Karpas-422 (cell line): Measurements from ENCODE around the gene MPRIP. TPM values are rescaled to one million over a fixed set of nuclear protein-coding genes. Genes with fewer than 3 reads are reported as not detected.
"Not testable (repeated sequence)": the region's sequence is repeated elsewhere in the genome, so short reads cannot be mapped to it uniquely, and the experiment has no call there.

Experiments
- DNase-seq: peaks from one replicate; pipeline ENCODE4 v3.0.0-alpha.2; 2015
- H2AFZ ChIP-seq: fragments of 200-600 bp; sonication (generic); 2 replicates; pipeline ENCODE4 v1.6.1; 2014; ENCODE audit warnings: antibody characterized with exemption, low read length, mixed read lengths
- H3K27ac ChIP-seq: fragments of 200-600 bp; sonication (generic); 2 replicates; pipeline ENCODE4 v1.5.1; 2014; ENCODE audit warnings: mild to moderate bottlenecking, low read length, moderate library complexity
- H3K27me3 ChIP-seq: fragments of 200-600 bp; sonication (generic); 2 replicates; pipeline ENCODE4 v1.6.1; 2014; ENCODE audit warnings: low read length, mixed read lengths
- H3K36me3 ChIP-seq: fragments of 200-600 bp; sonication (generic); 2 replicates; pipeline ENCODE4 v1.6.1; 2014; ENCODE audit warnings: low read length, mixed read lengths; ENCODE audit not compliant: insufficient read depth
- H3K4me1 ChIP-seq: fragments of 200-600 bp; sonication (generic); 2 replicates; pipeline ENCODE4 v1.6.1; 2014; ENCODE audit warnings: mild to moderate bottlenecking, low read length, mixed read lengths
- H3K4me2 ChIP-seq: fragments of 200-600 bp; sonication (generic); 2 replicates; pipeline ENCODE4 v1.6.1; 2014; ENCODE audit warnings: low read length, low read depth, mild to moderate bottlenecking; ENCODE audit not compliant: poor library complexity, severe bottlenecking
- H3K4me3 ChIP-seq: fragments of 200-600 bp; sonication (generic); 2 replicates; pipeline ENCODE4 v1.5.1; 2014; ENCODE audit warnings: mild to moderate bottlenecking, antibody characterized with exemption, low read length, mixed read lengths
- H3K79me2 ChIP-seq: fragments of 200-600 bp; sonication (generic); 2 replicates; pipeline ENCODE4 v1.6.1; 2014; ENCODE audit warnings: mild to moderate bottlenecking, low read length, mixed read lengths
- H3K9ac ChIP-seq: fragments of 200-600 bp; sonication (generic); 2 replicates; pipeline ENCODE4 v1.6.0; 2014; ENCODE audit warnings: low read length
- H3K9me2 ChIP-seq: fragments of 200-600 bp; sonication (generic), shearing (Covaris generic); replicated peaks from 2 replicates; pipeline ENCODE4 v1.6.0; 2014; ENCODE audit warnings: mild to moderate bottlenecking, low read length, moderate library complexity; ENCODE audit not compliant: insufficient read depth
- H3K9me3 ChIP-seq: fragments of 300-700, 200-600 bp; sonication (generic); 2 replicates; pipeline ENCODE4 v1.6.1; 2014; ENCODE audit warnings: low read length, mixed read lengths
- H4K20me1 ChIP-seq: fragments of 200-600 bp; sonication (generic); 2 replicates; pipeline ENCODE4 v1.6.1; 2014; ENCODE audit warnings: mild to moderate bottlenecking, antibody characterized with exemption, low read length, low read depth; ENCODE audit not compliant: insufficient read depth
- total RNA-seq: library from RNA; depleted of rRNA; stranded (reverse); fragments of >200 nt; shearing (Covaris generic); gene quantifications from 2 replicates; pipeline ENCODE4 v1.2.3, GENCODE V29; 2014; ENCODE audit warnings: low replicate concordance

Gene MPRIP
- total RNA-seq, 1 experiment from 2014 or later = 44.1 TPM

DNA sequence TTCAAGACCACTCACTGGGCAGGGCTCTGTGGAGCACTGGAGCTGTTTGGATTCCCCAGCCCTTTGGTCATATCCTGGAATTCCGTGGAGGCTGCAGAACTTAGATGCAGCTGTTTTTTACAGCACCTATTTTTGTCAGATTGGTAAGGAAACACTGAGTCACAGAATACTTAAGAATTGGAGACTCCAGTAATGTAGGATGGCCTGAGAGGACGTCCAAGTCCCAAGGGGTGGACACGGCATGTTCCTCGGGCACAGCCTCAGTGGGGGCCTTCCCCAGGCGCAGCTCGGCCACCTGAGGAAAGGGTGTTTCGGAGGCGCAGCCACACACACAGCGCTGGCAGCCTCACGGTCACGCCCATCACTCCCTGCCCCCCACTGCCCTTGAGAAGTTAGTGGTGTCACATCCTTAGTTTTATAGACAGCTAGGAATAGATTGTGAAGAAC is 149.1 kb downstream of the MPRIP start:
- Histone ChIP-seq H3K4me3 (no peak overlapping the region), H2AFZ (no peak overlapping the region), H3K27me3 (no peaks in the 10 kb centered on the region), H3K9ac (no peak overlapping the region), H3K4me2 (no peak overlapping the region), H3K79me2 (no peaks in the 10 kb centered on the region), H3K9me3 (no peaks in the 10 kb centered on the region), H4K20me1 (no peaks in the 10 kb centered on the region), H3K36me3 (no peaks in the 10 kb centered on the region), H3K4me1 (no peaks in the 10 kb centered on the region), H3K27ac (no peak overlapping the region), H3K9me2 (no peaks in the 10 kb centered on the region)
- no peak for DNase-seq

DNA sequence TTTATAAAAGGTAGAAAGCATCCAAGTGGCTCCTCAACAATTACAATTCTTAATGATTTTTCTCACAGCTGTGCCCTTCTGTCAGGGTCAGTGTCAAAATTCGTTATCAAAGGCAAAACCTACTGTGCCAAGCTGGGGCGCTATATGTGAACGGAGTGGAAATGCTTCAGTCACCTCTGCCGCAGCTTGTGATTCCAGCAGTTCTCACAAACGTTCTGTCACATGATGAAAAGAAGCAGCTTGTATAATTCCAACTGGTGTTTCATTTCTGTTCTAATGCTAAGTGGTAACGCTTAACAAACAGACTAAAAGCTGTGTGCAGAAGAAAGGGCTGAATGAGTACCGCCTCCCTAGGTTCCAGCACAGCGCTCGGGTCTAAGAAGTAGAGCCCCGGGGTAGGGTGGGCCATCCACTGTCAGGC is 149.7 kb downstream of the MPRIP start:
- Histone ChIP-seq H3K4me1 (no peaks in the 10 kb centered on the region), H3K4me2 (no peak overlapping the region), H3K27ac (no peak overlapping the region), H3K79me2 (no peaks in the 10 kb centered on the region), H3K9me3 (no peaks in the 10 kb centered on the region), H2AFZ (no peak overlapping the region), H3K36me3 (no peaks in the 10 kb centered on the region), H3K4me3 (no peak overlapping the region), H3K9ac (no peak overlapping the region), H3K9me2 (no peaks in the 10 kb centered on the region), H4K20me1 (no peaks in the 10 kb centered on the region), H3K27me3 (no peaks in the 10 kb centered on the region)
- DNase-seq = no peak

DNA sequence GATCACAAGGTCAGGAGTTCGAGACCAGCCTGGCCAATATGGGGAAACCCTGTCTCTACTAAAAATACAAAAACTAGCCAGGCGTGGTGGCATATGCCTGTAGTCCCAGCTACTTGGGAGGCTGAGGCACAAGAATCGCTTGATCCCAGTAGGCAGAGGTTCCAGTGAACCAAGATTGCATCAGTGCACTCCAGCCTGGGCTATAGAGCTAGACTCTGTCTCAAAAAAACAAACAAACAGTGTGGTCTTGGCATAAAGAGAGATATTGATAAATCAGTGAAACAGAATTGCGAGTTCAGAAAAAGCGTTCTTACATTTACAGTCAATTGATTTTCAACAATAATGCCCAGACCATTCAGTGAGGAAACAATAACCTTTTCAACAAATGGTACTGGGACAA is 153.2 kb downstream of the MPRIP start:
- not testable (repeated sequence) for H3K27me3 ChIP-seq, H3K4me2 ChIP-seq, H3K9ac ChIP-seq, H3K27ac ChIP-seq, H3K9me2 ChIP-seq, H3K79me2 ChIP-seq, DNase-seq, H4K20me1 ChIP-seq, H3K4me1 ChIP-seq, H2AFZ ChIP-seq, H3K36me3 ChIP-seq, H3K9me3 ChIP-seq, H3K4me3 ChIP-seq

DNA sequence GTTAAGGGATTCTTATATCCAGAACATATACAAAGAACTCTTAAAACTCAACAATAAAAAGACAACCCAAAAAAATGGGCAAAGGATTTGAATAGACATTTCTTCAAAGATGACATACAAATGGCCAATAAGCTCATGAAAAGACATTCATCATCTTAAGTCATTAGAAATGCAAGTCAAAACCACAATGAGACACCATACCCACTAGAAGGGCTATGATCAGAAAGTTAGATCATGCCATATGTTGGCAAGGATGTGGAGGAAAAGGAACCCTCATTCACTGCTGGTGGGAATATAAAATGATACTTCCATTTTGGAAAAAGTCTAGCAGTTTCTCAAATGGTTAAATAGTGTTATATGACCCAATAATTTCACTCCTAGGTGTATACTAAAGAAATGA is 154.5 kb downstream of the MPRIP start:
- no peak overlapping the region for H3K4me2 ChIP-seq
- no peaks in the 10 kb centered on the region for H4K20me1 ChIP-seq
- no peak overlapping the region for H3K27ac ChIP-seq
- no peak for DNase-seq
- no peaks in the 10 kb centered on the region for H3K9me2 ChIP-seq
- H3K9me3 ChIP-seq = no peaks in the 10 kb centered on the region
- H3K4me1 ChIP-seq = no peaks in the 10 kb centered on the region
- no peak overlapping the region for H3K9ac ChIP-seq
- no peaks in the 10 kb centered on the region for H3K27me3 ChIP-seq
- no peak overlapping the region for H2AFZ ChIP-seq
- H3K36me3 ChIP-seq = no peaks in the 10 kb centered on the region
- no peak overlapping the region for H3K4me3 ChIP-seq
- no peaks in the 10 kb centered on the region for H3K79me2 ChIP-seq

DNA sequence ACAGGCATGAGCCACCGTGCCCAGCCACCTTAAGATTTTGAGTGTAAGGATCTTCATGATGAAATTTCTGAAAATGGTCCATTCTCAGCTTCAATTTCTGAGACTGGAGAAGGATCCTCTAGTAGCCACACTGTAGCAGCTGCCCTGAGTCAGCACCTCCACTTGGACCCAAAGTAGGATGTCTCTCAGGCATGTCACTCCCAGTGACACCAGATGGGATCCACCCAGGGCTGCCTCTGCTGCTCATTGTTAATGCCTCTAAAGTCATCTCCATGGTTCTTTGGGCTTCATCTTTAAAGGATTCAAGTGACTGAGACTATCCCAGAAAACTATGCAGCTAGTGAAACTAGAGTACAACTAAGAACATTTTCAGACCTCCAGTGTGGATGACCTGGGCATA is 156.0 kb downstream of the MPRIP start:
- Histone ChIP-seq H3K4me3 (no peak overlapping the region), H3K9me2 (no peaks in the 10 kb centered on the region), H3K9ac (no peak overlapping the region), H3K4me1 (no peaks in the 10 kb centered on the region), H3K9me3 (no peaks in the 10 kb centered on the region), H3K27me3 (no peaks in the 10 kb centered on the region), H3K27ac (no peak overlapping the region), H2AFZ (no peak overlapping the region), H4K20me1 (no peaks in the 10 kb centered on the region), H3K79me2 (no peaks in the 10 kb centered on the region), H3K4me2 (no peak overlapping the region), H3K36me3 (no peaks in the 10 kb centered on the region)
- no peak for DNase-seq

DNA sequence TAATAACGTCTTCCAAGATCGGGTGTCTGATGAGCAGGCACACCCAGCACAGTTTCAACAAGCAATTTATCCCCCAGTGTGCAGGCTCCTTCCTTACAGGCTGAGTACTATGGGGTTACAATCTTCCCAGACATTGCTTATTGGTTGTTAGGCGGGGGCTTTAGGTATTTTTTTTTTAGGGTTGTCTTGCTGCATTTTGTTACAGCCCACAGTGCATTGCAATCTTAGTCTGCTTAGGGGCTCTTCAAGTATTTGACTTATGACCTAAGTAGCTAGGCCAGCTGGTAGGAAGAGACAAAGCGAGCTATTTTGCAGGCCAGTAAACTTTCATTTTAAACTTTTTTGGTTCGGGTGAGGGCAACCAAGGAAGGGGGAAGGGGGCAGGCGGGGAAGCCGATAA is 158.1 kb downstream of the MPRIP start:
- no peaks in the 10 kb centered on the region for H3K4me1 ChIP-seq
- H3K79me2 ChIP-seq = no peaks in the 10 kb centered on the region
- no peaks in the 10 kb centered on the region for H3K9me2 ChIP-seq
- no peaks in the 10 kb centered on the region for H3K9me3 ChIP-seq
- H4K20me1 ChIP-seq = no peaks in the 10 kb centered on the region
- H3K9ac ChIP-seq = no peak overlapping the region
- H3K36me3 ChIP-seq = no peaks in the 10 kb centered on the region
- DNase-seq = no peak
- no peak overlapping the region for H3K4me2 ChIP-seq
- H2AFZ ChIP-seq = no peak overlapping the region
- H3K4me3 ChIP-seq = no peak overlapping the region
- no peaks in the 10 kb centered on the region for H3K27me3 ChIP-seq
- no peak overlapping the region for H3K27ac ChIP-seq

DNA sequence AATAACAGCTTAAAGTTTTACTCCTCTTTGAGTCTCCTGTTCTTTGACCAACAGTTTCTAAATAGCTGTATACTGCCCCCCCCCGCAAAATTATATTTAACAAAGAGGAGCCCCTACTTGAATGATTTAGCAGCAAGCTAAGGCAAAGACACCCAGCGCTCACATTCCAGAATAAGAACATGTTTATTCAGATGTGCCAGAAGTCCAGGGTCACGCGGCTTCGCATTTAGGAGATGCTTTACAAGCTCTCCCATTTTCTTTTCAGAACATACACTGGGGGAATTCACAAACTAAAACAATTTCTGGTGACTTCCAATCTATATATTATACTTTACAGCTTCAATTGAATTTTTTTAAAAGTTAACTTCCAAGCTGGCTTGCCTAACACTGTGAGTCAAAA is 158.6 kb downstream of the MPRIP start:
- no peaks in the 10 kb centered on the region for H3K4me1 ChIP-seq
- H3K9me2 ChIP-seq = no peaks in the 10 kb centered on the region
- H3K27ac ChIP-seq = no peak overlapping the region
- no peak overlapping the region for H3K4me2 ChIP-seq
- H3K9ac ChIP-seq = no peak overlapping the region
- no peak overlapping the region for H2AFZ ChIP-seq
- no peak overlapping the region for H3K4me3 ChIP-seq
- DNase-seq = no peak
- no peaks in the 10 kb centered on the region for H3K9me3 ChIP-seq
- no peaks in the 10 kb centered on the region for H4K20me1 ChIP-seq
- H3K79me2 ChIP-seq = no peaks in the 10 kb centered on the region
- H3K36me3 ChIP-seq = no peaks in the 10 kb centered on the region
- no peaks in the 10 kb centered on the region for H3K27me3 ChIP-seq

DNA sequence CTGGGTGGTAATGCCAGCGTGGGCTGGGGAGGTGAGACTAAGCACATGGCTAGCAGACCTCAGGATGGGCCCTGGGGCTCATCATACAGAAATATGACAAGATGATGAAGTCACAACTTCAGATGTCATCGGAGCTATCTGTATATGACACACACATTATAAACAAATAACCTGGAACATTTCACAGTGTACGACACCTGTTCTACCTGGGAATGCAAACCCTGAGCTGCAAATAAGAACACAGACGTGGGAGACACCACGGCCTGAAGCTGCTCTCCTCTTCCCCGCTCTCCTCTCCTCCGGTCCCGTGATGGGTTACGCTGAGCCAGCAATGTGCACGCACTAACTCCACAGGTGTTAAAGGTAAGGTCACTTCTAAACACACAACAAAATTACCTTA is 159.0 kb downstream of the MPRIP start:
- no peaks in the 10 kb centered on the region for H3K27me3 ChIP-seq
- H3K9me3 ChIP-seq = no peaks in the 10 kb centered on the region
- H3K27ac ChIP-seq = no peak overlapping the region

DNA sequence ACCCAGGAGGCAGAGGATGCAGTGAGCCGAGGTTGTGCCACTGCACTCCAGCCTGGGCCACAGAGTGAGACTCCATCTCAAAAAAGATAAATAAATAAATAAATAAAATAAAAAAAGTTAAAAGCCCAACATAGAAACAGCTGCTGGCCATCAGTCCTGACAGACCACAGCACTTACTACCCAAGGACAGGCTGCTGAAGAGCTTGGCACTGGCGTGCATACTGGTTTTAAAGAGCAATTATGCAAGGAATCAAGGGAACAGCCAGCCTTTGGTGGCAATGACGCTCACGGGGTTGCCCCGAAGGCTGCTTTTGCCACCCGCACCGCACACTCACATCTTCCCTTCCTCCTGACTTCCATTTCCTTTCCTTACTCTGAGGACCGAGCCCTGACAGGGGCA is 159.7 kb downstream of the MPRIP start:
- no peak for DNase-seq
- Histone ChIP-seq H3K9ac (no peak overlapping the region), H3K27me3 (no peaks in the 10 kb centered on the region)

More for the DNA sequence above, 159.0 kb downstream of the MPRIP start:
- no peaks in the 10 kb centered on the region for H3K9me2 ChIP-seq
- H3K4me2 ChIP-seq = no peak overlapping the region
- no peaks in the 10 kb centered on the region for H3K4me1 ChIP-seq
- H3K9ac ChIP-seq = no peak overlapping the region
- no peaks in the 10 kb centered on the region for H3K79me2 ChIP-seq
- H3K4me3 ChIP-seq = no peak overlapping the region
- no peaks in the 10 kb centered on the region for H4K20me1 ChIP-seq
- no peaks in the 10 kb centered on the region for H3K36me3 ChIP-seq
- no peak overlapping the region for H2AFZ ChIP-seq
- no peak for DNase-seq

More for the DNA sequence above, 159.7 kb downstream of the MPRIP start:
- Histone ChIP-seq H3K79me2 (no peaks in the 10 kb centered on the region), H2AFZ (no peak overlapping the region), H3K36me3 (no peaks in the 10 kb centered on the region), H3K4me1 (no peaks in the 10 kb centered on the region), H4K20me1 (no peaks in the 10 kb centered on the region), H3K9me2 (no peaks in the 10 kb centered on the region), H3K9me3 (no peaks in the 10 kb centered on the region), H3K27ac (no peak overlapping the region), H3K4me3 (no peak overlapping the region), H3K4me2 (no peak overlapping the region)
